Ishikawa (cell line): ENCODE measurements around the gene APOLD1.

ENCODE experiments used
- CEBPB ChIP-seq: IDR thresholded peaks from 2 replicates; pipeline ENCODE4 v1.6.1; 2012
- CREB1 ChIP-seq: IDR thresholded peaks from 2 replicates; pipeline ENCODE4 v1.6.1; 2012; ENCODE audit warnings: low read depth
- EGR1 ChIP-seq: IDR thresholded peaks from 2 replicates; pipeline ENCODE4 v1.6.1; 2012
- EP300 ChIP-seq: IDR thresholded peaks from 2 replicates; pipeline ENCODE4 v1.6.1; 2012; ENCODE audit warnings: borderline replicate concordance
- FOXM1 ChIP-seq: IDR thresholded peaks from 2 replicates; pipeline ENCODE4 v1.6.1; 2012; ENCODE audit warnings: low read depth, borderline replicate concordance
- NFIC ChIP-seq: IDR thresholded peaks from 2 replicates; pipeline ENCODE4 v1.6.1; 2012
- RAD21 ChIP-seq: IDR thresholded peaks from 2 replicates; pipeline ENCODE4 v1.6.1; 2012; ENCODE audit warnings: low read depth
- TAF1 ChIP-seq: IDR thresholded peaks from 2 replicates; pipeline ENCODE4 v1.6.1; 2012; ENCODE audit warnings: low read depth, mild to moderate bottlenecking
- TCF12 ChIP-seq: IDR thresholded peaks from 2 replicates; pipeline ENCODE4 v1.6.1; 2012; ENCODE audit warnings: low read depth
- TEAD4 ChIP-seq: IDR thresholded peaks from 2 replicates; pipeline ENCODE4 v1.6.1; 2012
- YY1 ChIP-seq: IDR thresholded peaks from 2 replicates; pipeline ENCODE4 v1.6.1; 2012; ENCODE audit warnings: low read depth
- ZBTB7A ChIP-seq: IDR thresholded peaks from 2 replicates; pipeline ENCODE4 v1.6.1; 2012; ENCODE audit warnings: low read depth
- TF ChIP-seq, protein P1 (sequence below): IDR thresholded peaks from 2 replicates; pipeline ENCODE4 v1.6.1; 2012; ENCODE audit warnings: low read depth, mild to moderate bottlenecking
- TF ChIP-seq, protein P2 (sequence below): IDR thresholded peaks from 2 replicates; pipeline ENCODE4 v1.6.1; 2012
- TF ChIP-seq, protein P3 (sequence below): IDR thresholded peaks from 2 replicates; pipeline ENCODE4 v1.6.1; 2012

The APOLD1 gene

DNA sequence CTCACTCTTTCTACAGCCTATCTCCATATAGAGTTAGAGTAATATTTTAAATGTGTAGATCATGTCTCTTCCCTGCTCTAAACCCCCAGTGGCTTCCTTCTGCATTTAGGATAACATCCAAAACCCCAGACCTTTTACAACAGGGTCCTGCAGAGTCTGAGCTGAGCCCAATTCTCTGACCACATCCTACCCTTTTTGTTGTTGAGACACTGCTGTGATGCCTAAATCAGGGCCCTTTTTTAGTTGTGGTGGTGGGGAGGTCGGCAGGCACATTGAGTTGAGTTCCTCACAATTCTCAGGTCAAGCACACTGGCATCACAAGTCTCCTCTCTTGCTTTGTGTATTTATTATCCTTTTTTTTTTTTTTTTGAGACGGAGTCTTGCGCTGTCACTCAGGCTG is 25.9 kb downstream of the APOLD1 start:
- TF ChIP-seq YY1 = no peak
- TF ChIP-seq, protein P1, sequence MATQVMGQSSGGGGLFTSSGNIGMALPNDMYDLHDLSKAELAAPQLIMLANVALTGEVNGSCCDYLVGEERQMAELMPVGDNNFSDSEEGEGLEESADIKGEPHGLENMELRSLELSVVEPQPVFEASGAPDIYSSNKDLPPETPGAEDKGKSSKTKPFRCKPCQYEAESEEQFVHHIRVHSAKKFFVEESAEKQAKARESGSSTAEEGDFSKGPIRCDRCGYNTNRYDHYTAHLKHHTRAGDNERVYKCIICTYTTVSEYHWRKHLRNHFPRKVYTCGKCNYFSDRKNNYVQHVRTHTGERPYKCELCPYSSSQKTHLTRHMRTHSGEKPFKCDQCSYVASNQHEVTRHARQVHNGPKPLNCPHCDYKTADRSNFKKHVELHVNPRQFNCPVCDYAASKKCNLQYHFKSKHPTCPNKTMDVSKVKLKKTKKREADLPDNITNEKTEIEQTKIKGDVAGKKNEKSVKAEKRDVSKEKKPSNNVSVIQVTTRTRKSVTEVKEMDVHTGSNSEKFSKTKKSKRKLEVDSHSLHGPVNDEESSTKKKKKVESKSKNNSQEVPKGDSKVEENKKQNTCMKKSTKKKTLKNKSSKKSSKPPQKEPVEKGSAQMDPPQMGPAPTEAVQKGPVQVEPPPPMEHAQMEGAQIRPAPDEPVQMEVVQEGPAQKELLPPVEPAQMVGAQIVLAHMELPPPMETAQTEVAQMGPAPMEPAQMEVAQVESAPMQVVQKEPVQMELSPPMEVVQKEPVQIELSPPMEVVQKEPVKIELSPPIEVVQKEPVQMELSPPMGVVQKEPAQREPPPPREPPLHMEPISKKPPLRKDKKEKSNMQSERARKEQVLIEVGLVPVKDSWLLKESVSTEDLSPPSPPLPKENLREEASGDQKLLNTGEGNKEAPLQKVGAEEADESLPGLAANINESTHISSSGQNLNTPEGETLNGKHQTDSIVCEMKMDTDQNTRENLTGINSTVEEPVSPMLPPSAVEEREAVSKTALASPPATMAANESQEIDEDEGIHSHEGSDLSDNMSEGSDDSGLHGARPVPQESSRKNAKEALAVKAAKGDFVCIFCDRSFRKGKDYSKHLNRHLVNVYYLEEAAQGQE = no peak
- TF ChIP-seq TEAD4 = no peak
- TF ChIP-seq FOXM1 = no peak
- no peak for TF ChIP-seq CEBPB
- no peak for TF ChIP-seq CREB1
- TF ChIP-seq RAD21 = no peak
- TF ChIP-seq EP300 = no peak
- TF ChIP-seq, protein P2, sequence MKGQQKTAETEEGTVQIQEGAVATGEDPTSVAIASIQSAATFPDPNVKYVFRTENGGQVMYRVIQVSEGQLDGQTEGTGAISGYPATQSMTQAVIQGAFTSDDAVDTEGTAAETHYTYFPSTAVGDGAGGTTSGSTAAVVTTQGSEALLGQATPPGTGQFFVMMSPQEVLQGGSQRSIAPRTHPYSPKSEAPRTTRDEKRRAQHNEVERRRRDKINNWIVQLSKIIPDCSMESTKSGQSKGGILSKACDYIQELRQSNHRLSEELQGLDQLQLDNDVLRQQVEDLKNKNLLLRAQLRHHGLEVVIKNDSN = no peak
- TF ChIP-seq TAF1 = no peak
- TF ChIP-seq ZBTB7A = no peak
- TF ChIP-seq EGR1 = no peak
- TF ChIP-seq, protein P3, sequence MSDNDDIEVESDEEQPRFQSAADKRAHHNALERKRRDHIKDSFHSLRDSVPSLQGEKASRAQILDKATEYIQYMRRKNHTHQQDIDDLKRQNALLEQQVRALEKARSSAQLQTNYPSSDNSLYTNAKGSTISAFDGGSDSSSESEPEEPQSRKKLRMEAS = no peak
- no peak for TF ChIP-seq TCF12
- no peak for TF ChIP-seq NFIC

DNA sequence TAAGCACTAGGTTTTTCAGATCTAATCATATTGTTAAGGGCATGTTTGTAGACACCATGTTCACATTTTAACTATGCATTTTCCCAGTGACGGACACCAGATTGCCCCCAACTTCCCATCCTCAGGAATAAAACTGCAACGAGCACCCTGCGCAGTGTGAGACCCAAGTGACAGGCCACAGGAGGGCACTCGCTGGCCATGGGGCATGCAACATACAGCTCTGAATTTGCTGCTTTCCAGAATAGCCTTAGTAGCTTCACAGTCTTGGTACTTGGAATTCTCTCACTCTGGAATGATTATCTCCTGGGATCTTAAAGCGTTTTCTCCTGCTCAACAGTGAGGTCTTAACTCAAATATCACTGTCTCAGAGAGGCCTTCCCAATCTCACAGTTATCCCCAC is 26.7 kb downstream of the APOLD1 start:
- TF ChIP-seq RAD21 (peak; percentile 9; the same call in 1 of the 2 replicates), FOXM1 (no peak)
- TF ChIP-seq, protein P1 = no peak

DNA sequence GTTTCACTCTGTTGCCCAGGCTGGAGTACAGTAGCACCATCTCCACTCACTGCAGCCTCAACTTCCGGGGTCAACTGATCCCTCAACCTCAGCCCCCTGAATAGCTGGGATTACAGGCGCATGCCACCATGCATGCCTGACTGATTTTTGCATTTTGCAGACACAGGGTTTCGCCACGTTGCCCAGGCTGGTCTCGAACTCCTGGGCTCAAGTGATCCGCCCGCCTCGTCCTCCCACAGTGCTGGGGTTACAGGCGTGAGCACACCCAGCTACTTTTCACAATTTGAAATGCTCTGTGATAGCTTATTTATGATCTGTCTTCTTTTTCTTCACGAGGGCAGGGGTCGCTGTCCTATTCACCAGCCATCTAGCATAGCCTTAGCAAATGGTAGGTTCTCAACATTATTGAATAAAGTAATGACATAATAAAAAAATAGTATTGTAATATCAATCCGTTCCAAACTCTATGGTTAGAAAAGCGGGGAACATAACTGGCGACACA is 27.2 kb downstream of the APOLD1 start:
- TF ChIP-seq TEAD4 (no peak), CEBPB (no peak), YY1 (no peak)

DNA sequence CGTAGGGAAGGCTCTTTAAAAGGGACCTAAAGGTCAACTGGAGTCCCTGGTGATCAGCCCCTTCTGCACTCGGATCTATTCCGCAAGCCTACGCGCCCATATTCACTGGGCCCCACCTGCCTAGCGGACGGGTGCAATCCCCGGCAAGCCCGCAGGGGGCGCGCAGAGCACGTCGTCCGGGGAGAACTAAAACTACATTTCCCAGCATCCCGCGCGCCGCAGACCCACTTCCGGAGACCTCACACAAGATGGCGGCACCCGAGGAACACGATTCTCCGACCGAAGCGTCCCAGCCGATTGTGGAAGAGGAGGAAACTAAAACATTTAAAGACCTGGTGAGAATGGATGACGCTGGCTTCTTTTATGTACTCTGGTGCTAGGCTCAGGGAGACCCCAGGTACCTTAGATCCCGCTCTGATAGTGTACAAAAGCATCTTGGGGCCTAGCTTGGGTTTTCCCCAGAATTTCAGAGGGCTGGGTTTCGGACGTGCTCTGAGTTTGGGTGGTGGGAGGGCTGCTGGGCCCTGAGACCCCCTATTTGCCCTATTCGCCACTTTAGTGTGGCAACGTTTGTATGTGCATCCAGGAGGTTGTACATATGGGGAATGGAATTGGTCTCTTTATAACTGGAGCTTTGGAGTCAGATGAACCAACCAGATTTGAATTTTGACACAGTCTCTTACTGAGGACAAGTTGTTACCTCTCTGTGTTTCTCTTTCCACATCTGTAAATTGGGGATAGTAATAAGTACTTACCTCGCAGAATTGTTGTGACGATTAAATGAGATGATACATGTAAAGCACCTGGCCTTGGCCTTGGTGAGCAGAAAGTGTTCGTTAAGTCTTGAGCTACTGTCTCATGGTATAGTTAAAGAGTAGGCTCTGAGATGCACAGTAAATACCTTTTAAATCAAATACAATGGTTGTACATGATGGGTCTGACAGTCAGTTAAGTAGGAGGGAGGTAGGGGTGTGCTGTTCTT is 28.0 kb downstream of the APOLD1 start, which contains the start of gene DDX47:
Gene DDX47 (plus strand): TSS at position 227 of the 982 bp plus-strand sequence. CDS start 22 bp downstream, at position 249.
- TF ChIP-seq CREB1 = peak; percentile 71; the same call in 1 of the 2 replicates
- peak; percentile 99 for TF ChIP-seq YY1
- peak; percentile 69 for TF ChIP-seq RAD21
- no peak; the same call in 1 of the 2 replicates for TF ChIP-seq EP300
- TF ChIP-seq, protein P3 = peak; percentile 87
- no peak for TF ChIP-seq CEBPB
- TF ChIP-seq FOXM1 = no peak
- TF ChIP-seq TCF12 = peak; percentile 63; the same call in 1 of the 2 replicates
- TF ChIP-seq, protein P1 = no peak
- TF ChIP-seq EGR1 = 0 out of 2 replicates have a peak, but pooled peaks have one; percentile 27
- TF ChIP-seq ZBTB7A = peak; percentile 59; the same call in 1 of the 2 replicates
- no peak for TF ChIP-seq NFIC
- peak; percentile 1; the same call in 1 of the 2 replicates for TF ChIP-seq TEAD4
- peak; percentile 100 for TF ChIP-seq TAF1
- TF ChIP-seq, protein P2 = peak; percentile 55; the same call in 1 of the 2 replicates
